AG10803 (cell line): ENCODE results near the gene PLEKHA1.

ENCODE experiments used
- DNase-seq: peaks from one replicate; pipeline ENCODE4 v3.0.0; 2010; ENCODE audit warnings: low read depth
- H3K4me3 ChIP-seq: 2 replicates; pipeline ENCODE4 v1.5.1; 2011; ENCODE audit warnings: mild to moderate bottlenecking, low read length, control low read depth
- TF ChIP-seq, protein P1 (sequence below): conservative IDR thresholded peaks from 2 replicates; pipeline ENCODE4 v1.5.1; 2011; ENCODE audit warnings: mild to moderate bottlenecking, low read length, control low read depth, inconsistent platforms

The PLEKHA1 gene

DNA sequence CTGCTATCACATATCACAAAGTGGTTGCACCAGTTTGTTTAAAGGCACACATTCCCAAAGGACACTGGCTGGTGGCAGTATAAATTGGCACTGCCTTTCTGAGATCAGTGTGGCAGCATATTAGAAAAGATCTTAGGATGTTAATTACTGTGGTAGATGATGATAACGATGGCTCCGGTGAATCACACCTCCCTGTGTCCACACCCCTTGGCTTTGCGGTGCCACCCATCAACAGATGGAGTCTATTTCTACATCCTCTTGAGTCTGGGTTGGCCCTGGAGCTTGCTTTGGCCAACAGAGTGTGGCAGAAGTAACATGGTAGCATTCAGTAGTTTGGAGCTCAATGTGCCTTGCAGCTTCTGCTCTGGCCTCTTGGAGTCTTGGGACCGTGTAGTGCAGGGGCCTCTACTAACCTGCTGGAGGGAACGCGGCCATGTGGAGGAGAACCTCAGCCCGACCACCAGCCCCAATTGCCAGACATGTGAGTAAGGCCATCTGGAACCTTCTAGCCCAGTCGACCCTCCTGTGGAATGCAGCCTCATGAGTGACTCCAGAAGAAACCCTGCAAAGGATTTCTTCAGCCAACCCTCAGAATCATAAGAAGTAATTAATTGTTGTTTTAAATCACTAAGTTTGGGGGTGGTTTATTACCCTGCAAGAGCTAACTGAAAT is 27.2 kb upstream of the PLEKHA1 start:
- no peak overlapping the region for H3K4me3 ChIP-seq
- DNase-seq, result no peak
- TF ChIP-seq, protein P1, sequence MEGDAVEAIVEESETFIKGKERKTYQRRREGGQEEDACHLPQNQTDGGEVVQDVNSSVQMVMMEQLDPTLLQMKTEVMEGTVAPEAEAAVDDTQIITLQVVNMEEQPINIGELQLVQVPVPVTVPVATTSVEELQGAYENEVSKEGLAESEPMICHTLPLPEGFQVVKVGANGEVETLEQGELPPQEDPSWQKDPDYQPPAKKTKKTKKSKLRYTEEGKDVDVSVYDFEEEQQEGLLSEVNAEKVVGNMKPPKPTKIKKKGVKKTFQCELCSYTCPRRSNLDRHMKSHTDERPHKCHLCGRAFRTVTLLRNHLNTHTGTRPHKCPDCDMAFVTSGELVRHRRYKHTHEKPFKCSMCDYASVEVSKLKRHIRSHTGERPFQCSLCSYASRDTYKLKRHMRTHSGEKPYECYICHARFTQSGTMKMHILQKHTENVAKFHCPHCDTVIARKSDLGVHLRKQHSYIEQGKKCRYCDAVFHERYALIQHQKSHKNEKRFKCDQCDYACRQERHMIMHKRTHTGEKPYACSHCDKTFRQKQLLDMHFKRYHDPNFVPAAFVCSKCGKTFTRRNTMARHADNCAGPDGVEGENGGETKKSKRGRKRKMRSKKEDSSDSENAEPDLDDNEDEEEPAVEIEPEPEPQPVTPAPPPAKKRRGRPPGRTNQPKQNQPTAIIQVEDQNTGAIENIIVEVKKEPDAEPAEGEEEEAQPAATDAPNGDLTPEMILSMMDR, result no peak

DNA sequence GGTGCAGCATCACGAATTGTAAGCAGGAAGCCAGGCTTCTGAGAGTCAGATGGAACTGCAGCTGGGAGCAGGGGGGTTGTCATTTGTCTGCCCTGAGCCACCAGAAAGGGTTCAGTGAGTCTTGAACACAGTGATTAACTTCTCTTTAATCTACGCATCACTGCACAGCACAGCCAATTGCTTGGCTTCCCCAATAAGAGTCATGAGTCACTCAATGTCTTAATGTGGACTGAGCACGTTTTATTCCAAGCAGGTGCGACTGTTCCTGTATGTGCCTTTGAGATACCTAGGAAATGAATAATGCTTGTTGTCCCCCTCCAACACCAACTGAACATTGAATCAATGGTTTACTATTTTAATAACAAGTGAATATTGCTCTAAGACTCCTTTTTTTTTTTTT is 26.0 kb upstream of the PLEKHA1 start:
- no peak for DNase-seq
- TF ChIP-seq, protein P1, result no peak
- no peak overlapping the region for H3K4me3 ChIP-seq

DNA sequence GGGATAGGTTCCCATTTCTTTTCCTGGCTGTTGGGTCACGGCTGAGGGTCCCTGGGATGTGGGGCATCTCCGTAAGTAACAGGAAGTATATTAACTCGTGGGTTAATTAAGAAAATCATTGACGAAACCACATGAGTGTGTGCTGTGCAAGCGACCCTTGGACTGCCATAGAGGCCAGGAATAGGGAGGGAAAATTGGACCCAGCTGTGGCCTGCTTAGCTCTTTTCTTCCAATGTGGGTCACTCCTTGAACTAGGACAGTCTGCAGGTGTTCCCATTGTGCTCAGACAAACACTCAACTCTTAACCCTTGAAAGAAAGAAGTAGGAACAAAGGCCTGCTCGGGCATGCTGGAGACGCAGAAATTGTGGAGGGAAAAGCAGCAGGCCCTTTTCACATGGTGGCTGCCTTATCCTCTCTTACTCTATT is 25.6 kb upstream of the PLEKHA1 start:
- H3K4me3 ChIP-seq, result no peak overlapping the region
- DNase-seq, result no peak
- TF ChIP-seq, protein P1, result no peak

DNA sequence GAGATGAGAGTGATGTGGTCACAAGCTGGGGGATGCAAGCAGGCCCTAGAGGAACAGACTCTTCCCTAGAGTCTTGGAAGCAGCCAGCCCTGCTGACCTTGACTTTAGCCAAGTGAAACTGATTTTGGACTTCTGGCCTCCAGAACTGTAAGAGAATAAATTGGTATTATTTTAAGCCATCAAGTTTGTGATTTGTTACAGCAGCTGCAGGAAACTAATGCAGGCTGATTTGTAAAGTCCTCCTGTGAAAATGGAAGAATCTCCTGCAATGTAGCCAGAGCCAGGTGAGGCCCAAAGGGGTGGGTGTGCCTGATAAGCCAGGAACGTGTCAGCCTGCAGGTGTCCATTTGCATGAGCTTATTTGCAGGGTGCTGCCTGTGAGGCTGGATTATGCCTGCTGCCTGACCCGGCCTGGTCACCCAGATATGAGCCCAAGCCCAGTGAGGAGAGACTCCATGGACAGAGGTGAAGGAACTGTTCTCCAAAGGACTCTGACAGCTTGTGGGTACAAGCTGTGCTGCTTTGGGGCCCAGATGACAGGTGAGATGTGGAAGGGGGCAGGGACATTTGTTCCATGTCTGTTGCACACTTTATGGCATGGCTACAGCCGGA is 24.6 kb upstream of the PLEKHA1 start:
- no peak for DNase-seq
- TF ChIP-seq, protein P1, result no peak
- no peak overlapping the region for H3K4me3 ChIP-seq

DNA sequence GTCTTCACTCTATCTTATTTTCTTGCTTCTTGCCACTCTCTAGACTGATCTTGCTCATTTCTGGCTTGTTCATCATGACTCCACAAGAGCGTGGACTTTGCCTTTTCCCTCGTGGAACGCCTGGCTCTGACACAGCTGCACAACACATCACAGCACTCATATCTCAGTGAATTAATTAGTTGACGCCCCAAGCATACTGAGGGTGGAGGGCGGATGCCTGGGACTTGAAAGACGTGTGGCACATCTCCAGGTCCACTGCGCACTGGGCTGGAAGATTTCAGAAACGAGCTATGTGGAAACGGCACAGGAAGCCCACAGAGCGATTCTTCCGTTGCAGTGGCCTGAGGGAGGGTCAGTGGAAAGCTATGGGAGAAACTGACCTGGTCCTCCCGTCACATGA is 23.6 kb upstream of the PLEKHA1 start:
- TF ChIP-seq, protein P1, result no peak
- H3K4me3 ChIP-seq, result no peak overlapping the region

DNA sequence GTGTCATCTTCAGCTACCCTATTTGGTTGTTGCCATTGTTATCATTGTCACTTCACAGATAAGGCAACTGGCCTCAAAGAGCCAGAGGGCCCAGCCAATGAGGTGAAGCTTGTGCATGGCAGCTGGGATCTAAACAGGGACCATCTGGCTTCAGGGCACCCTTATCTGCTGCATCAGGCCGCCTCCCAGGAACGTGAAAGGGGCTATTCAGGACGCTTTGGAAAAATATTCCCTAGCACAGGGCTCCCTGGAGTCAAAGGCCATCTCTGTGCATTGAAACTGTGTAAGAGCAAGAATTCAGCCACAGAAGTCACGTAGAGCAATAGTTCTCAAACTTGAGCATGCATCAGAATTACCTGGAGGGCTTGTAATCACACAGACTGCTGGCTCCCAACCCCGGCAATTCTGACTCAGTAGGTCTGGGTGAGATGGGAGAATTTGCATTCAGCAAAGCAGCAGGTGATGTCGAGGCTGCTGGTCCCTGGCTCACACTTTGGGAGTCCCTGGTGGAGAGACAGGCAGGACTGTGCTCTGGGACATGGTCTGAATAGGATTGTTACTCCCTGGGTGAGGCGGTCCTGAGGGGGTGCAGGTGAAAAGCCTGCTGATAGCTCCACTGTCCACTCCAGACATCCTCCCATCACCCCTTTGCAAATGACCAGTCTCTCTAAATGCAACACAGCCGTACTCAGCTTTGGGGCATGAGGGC is 21.5 kb upstream of the PLEKHA1 start:
- DNase-seq, result no peak
- TF ChIP-seq, protein P1, result no peak
- H3K4me3 ChIP-seq, result no peak overlapping the region

More for the DNA sequence above, 23.6 kb upstream of the PLEKHA1 start:
- DNase-seq, result no peak
